Right lobe of liver (tissue), 4 donors: ENCODE data around the gene BANK1.

ENCODE experiments used
- POLR2A ChIP-seq: fragments of 450-650 bp; IDR thresholded peaks from one replicate; pipeline ENCODE4 v1.6.1; 2017; ENCODE audit warnings: antibody characterized with exemption, mild to moderate bottlenecking
- TF ChIP-seq, protein P1 (sequence below), 4 donors: fragments of 200-600 bp in 3 of 4; fragments of 450-650 bp in 1 of 4; IDR thresholded peaks; one replicate each; pipeline versions ENCODE4 v1.5.1 to v1.8.0; 2016 to 2022; ENCODE audit warnings: antibody characterized with exemption in 4 of 4, mild to moderate bottlenecking in 2 of 4
- donor health status: DM: no; HTN: no; CAD: no.
- donor health status: DM: no; HTN: no; CAD: no.
- donor health status: DM: no; HTN: yes; CAD: no.

- no peak for TF ChIP-seq POLR2A
- TF ChIP-seq, protein P1, sequence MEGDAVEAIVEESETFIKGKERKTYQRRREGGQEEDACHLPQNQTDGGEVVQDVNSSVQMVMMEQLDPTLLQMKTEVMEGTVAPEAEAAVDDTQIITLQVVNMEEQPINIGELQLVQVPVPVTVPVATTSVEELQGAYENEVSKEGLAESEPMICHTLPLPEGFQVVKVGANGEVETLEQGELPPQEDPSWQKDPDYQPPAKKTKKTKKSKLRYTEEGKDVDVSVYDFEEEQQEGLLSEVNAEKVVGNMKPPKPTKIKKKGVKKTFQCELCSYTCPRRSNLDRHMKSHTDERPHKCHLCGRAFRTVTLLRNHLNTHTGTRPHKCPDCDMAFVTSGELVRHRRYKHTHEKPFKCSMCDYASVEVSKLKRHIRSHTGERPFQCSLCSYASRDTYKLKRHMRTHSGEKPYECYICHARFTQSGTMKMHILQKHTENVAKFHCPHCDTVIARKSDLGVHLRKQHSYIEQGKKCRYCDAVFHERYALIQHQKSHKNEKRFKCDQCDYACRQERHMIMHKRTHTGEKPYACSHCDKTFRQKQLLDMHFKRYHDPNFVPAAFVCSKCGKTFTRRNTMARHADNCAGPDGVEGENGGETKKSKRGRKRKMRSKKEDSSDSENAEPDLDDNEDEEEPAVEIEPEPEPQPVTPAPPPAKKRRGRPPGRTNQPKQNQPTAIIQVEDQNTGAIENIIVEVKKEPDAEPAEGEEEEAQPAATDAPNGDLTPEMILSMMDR (IDR thresholded peaks at IDR 0.05) = no peak
Observed at GRCh38 chr4:101989551-101989950, 199.0 kb downstream of the BANK1 start.
